SK-N-SH (cell line): ENCODE measurements around the gene VOPP1.

ENCODE experiments used
- CTCF ChIP-seq: fragments of 200-600 bp; sonication (generic); IDR thresholded peaks from 2 replicates; pipeline ENCODE4 v1.6.1; 2017; ENCODE audit warnings: antibody characterized with exemption, mild to moderate bottlenecking, moderate library complexity
- POLR2AphosphoS5 ChIP-seq: IDR thresholded peaks from 2 replicates; pipeline ENCODE4 v1.6.1; 2012; ENCODE audit warnings: low read depth, low read length
- RCOR1 ChIP-seq: fragments of 150-350 bp; IDR thresholded peaks from 2 replicates; pipeline ENCODE4 v1.6.1; 2017; ENCODE audit warnings: antibody characterized with exemption, low read length
- RXRA ChIP-seq: IDR thresholded peaks from 2 replicates; pipeline ENCODE4 v1.4.0; 2012; ENCODE audit warnings: low read depth, mild to moderate bottlenecking, borderline replicate concordance
- TAF1 ChIP-seq: IDR thresholded peaks from 2 replicates; pipeline ENCODE4 v1.6.1; 2012; ENCODE audit warnings: low read depth, mild to moderate bottlenecking, low read length, moderate library complexity, borderline replicate concordance
- TEAD4 ChIP-seq: IDR thresholded peaks from 2 replicates; pipeline ENCODE4 v1.4.0; 2012; ENCODE audit warnings: mild to moderate bottlenecking, borderline replicate concordance; ENCODE audit not compliant: insufficient read depth
- ZBTB33 ChIP-seq: IDR thresholded peaks from 2 replicates; pipeline ENCODE4 v1.4.0; 2012; ENCODE audit warnings: low read depth, borderline replicate concordance
- TF ChIP-seq, protein P1 (sequence below): IDR thresholded peaks from 2 replicates; pipeline ENCODE4 v1.6.1; 2012; ENCODE audit warnings: mild to moderate bottlenecking, low read depth, low read length, moderate library complexity
- TF ChIP-seq, protein P2 (sequence below): IDR thresholded peaks from 2 replicates; pipeline ENCODE4 v1.4.0; 2012; ENCODE audit warnings: low read depth

GRCh38 chr7:55469271-55469681 is 103.0 kb downstream of the VOPP1 start:
- TF ChIP-seq RXRA = no peak
- TF ChIP-seq, protein P1, sequence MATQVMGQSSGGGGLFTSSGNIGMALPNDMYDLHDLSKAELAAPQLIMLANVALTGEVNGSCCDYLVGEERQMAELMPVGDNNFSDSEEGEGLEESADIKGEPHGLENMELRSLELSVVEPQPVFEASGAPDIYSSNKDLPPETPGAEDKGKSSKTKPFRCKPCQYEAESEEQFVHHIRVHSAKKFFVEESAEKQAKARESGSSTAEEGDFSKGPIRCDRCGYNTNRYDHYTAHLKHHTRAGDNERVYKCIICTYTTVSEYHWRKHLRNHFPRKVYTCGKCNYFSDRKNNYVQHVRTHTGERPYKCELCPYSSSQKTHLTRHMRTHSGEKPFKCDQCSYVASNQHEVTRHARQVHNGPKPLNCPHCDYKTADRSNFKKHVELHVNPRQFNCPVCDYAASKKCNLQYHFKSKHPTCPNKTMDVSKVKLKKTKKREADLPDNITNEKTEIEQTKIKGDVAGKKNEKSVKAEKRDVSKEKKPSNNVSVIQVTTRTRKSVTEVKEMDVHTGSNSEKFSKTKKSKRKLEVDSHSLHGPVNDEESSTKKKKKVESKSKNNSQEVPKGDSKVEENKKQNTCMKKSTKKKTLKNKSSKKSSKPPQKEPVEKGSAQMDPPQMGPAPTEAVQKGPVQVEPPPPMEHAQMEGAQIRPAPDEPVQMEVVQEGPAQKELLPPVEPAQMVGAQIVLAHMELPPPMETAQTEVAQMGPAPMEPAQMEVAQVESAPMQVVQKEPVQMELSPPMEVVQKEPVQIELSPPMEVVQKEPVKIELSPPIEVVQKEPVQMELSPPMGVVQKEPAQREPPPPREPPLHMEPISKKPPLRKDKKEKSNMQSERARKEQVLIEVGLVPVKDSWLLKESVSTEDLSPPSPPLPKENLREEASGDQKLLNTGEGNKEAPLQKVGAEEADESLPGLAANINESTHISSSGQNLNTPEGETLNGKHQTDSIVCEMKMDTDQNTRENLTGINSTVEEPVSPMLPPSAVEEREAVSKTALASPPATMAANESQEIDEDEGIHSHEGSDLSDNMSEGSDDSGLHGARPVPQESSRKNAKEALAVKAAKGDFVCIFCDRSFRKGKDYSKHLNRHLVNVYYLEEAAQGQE = no peak
- TF ChIP-seq CTCF = no peak
- TF ChIP-seq TEAD4 = no peak
- TF ChIP-seq, protein P2, sequence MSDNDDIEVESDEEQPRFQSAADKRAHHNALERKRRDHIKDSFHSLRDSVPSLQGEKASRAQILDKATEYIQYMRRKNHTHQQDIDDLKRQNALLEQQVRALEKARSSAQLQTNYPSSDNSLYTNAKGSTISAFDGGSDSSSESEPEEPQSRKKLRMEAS = no peak
- TF ChIP-seq RCOR1 = no peak
- no peak for TF ChIP-seq POLR2AphosphoS5
- no peak for TF ChIP-seq ZBTB33
- TF ChIP-seq TAF1 = no peak
